K562 (cell line): ENCODE data around the gene FAM107B. TPM values are rescaled to one million over a fixed set of nuclear protein-coding genes. Genes with fewer than 3 reads are reported as not detected.

Experiments
- ATAC-seq: fragments of 200-7000 bp; cut with Tn5 transposase; 3 replicates; pipeline ENCODE4 v1.9.1; 2020; ENCODE audit warnings: moderate library complexity
- BruUV-seq: library from RNA; stranded (reverse); fragments of 400-500 nt; replicated peaks from 2 replicates; lab custom pipeline; 2021; lab: Mats Ljungman, UMichigan
- CTCF ChIA-PET: fragments of 300-600 bp; formaldehyde crosslinking; extraction: SDS; loops from one replicate; lab custom pipeline; 2021; ENCODE audit warnings: low intra/inter-chr PET ratio; lab: Yijun Ruan, JAX
- POLR2A ChIA-PET: fragments of 300-600, 350-650 bp; sonication (Branson Sonifier 250); formaldehyde crosslinking; extraction: SDS; loops from one replicate; lab custom pipeline; 2021; ENCODE audit warnings: antibody characterized with exemption, inconsistent platforms; lab: Yijun Ruan, JAX
- DNase-seq, 4 experiments: peaks; one replicate each; pipeline versions ENCODE4 v3.0.0 to v3.0.0-alpha.2; 2011 to 2018; ENCODE audit warnings: low spot score in 3 of 4, mixed read lengths in 3 of 4; ENCODE audit errors: extremely low read depth in 1 of 4
- FAIRE-seq: peaks from 2 replicates; lab custom pipeline; 2011; peaks lifted over from hg19 to GRCh38; lab: Jason Lieb, UNC
- H2AFZ ChIP-seq: 2 replicates; pipeline ENCODE4 v1.6.0; 2011; ENCODE audit warnings: low read depth, low read length, control low read depth, inconsistent platforms
- H3K27ac ChIP-seq: fragments of 200-600 bp; 3 replicates; pipeline ENCODE4 v1.8.0; 2011; ENCODE audit warnings: low read depth, mild to moderate bottlenecking, control low read depth, inconsistent platforms, low read length, moderate library complexity, mixed read lengths; ENCODE audit errors: extremely low read depth
- H3K27me3 ChIP-seq, 2 experiments: fragments of 300-600 bp in 1 of 2; 2 replicates in 1 of 2; 3 replicates in 1 of 2; pipeline versions ENCODE4 v1.6.0 to v1.8.0; 2011; ENCODE audit warnings: inconsistent platforms in 2 of 2, low read length in 2 of 2, mild to moderate bottlenecking in 1 of 2, mixed read lengths in 1 of 2, moderate library complexity in 1 of 2; ENCODE audit not compliant: control insufficient read depth in 2 of 2, insufficient read depth in 2 of 2
- H3K36me3 ChIP-seq: fragments of 300-600 bp; 3 replicates; pipeline ENCODE4 v1.8.0; 2011; ENCODE audit warnings: mild to moderate bottlenecking, low read length, inconsistent platforms; ENCODE audit not compliant: control insufficient read depth, insufficient read depth
- H3K4me1 ChIP-seq, 2 experiments: fragments of 200-600 bp in 1 of 2; replicated peaks in 1 of 2; 2 replicates in 1 of 2; 3 replicates in 1 of 2; pipeline versions ENCODE4 v1.5.1 to v1.8.0; 2011; ENCODE audit warnings: inconsistent platforms in 2 of 2, low read length in 2 of 2, mild to moderate bottlenecking in 1 of 2, mixed read lengths in 1 of 2, moderate library complexity in 1 of 2; ENCODE audit not compliant: control insufficient read depth in 2 of 2, insufficient read depth in 2 of 2
- H3K4me2 ChIP-seq: 2 replicates; pipeline ENCODE4 v1.6.1; 2011; ENCODE audit warnings: low read length, control low read depth, inconsistent platforms, mixed read lengths; ENCODE audit not compliant: insufficient read depth
- H3K4me3 ChIP-seq: fragments of 200-600 bp; sonication (generic), shearing (Covaris generic); 2 replicates; pipeline ENCODE4 v1.5.1; 2016; ENCODE audit warnings: control low read depth, inconsistent platforms
- H3K79me2 ChIP-seq: fragments of 200-600 bp; 3 replicates; pipeline ENCODE4 v1.8.0; 2011; ENCODE audit warnings: low read length, inconsistent platforms; ENCODE audit not compliant: control insufficient read depth, insufficient read depth
- H3K9ac ChIP-seq, 2 experiments: 2 replicates each; pipeline versions ENCODE4 v1.6.0 to v1.6.1; 2011; ENCODE audit warnings: low read depth in 2 of 2, low read length in 2 of 2, control low read depth in 1 of 2, inconsistent platforms in 1 of 2, mild to moderate bottlenecking in 1 of 2, mixed read lengths in 1 of 2; ENCODE audit not compliant: insufficient read depth in 1 of 2
- H3K9me1 ChIP-seq: one replicate; pipeline ENCODE4 v1.6.0; 2011; ENCODE audit warnings: inconsistent platforms, mild to moderate bottlenecking, low read length, moderate library complexity; ENCODE audit not compliant: control insufficient read depth, insufficient read depth
- H3K9me3 ChIP-seq: replicated peaks from 2 replicates; pipeline ENCODE4 v1.5.1; 2011; ENCODE audit warnings: low read depth, low read length, inconsistent platforms; ENCODE audit not compliant: control insufficient read depth, insufficient read depth
- H4K20me1 ChIP-seq: replicated peaks from 2 replicates; pipeline ENCODE4 v1.6.1; 2011; ENCODE audit warnings: low read length, inconsistent platforms, mixed read lengths; ENCODE audit not compliant: control insufficient read depth, insufficient read depth
- NR2C2 ChIP-seq, 2 experiments: fragments of 200-800 bp in 1 of 2; sonication (Bioruptor generic) in 1 of 2; sonication (generic) in 1 of 2; formaldehyde crosslinking in 1 of 2; IDR thresholded peaks; 2 replicates each; pipeline versions ENCODE4 v1.6.1 to v1.8.0; 2016 to 2022; ENCODE audit warnings: mild to moderate bottlenecking in 1 of 2, missing compliant biosample characterization in 1 of 2, missing genetic modification characterization in 1 of 2, missing genetic modification reagents in 1 of 2
- RFX1 ChIP-seq: fragments of 450-650 bp; IDR thresholded peaks from 2 replicates; pipeline ENCODE4 v1.6.1; 2016; ENCODE audit warnings: mild to moderate bottlenecking, moderate library complexity
- WGBS: fragments of 100-300 bp; shearing (Covaris generic); methylation state at CpG from one replicate; pipeline ENCODE4 v1.1.6; 2016; ENCODE audit warnings: low coverage, mixed read lengths; ENCODE audit not compliant: insufficient coverage; ENCODE audit errors: missing lambda C conversion rate; 5-methylcytosine and 5-hydroxymethylcytosine counted together
- in situ Hi-C: fragments of 300-500 bp; cut with MboI; formaldehyde crosslinking; loops from 4 replicates; pipeline ENCODE4 v1.15.0; 2018; ENCODE audit warnings: inconsistent platforms, mixed read lengths
- intact Hi-C: fragments of 100-400 bp; cut with micrococcal nuclease; formaldehyde crosslinking; loops from 2 replicates; pipeline ENCODE4 v1.14.2; 2022
- polyA plus RNA-seq, 8 experiments: library from polyadenylated mRNA; depleted of rRNA in 4 of 8; stranded (reverse) in 5 of 8; unstranded in 3 of 8; fragments of >200 nt; fragmentation: Nextera tagmentation in 2 of 8; fragmentation: Illumina TruSeq in 1 of 8; extraction: Ambion mirVana in 2 of 8; extraction: Trizol in 1 of 8; gene quantifications; 2 replicates each; pipeline versions ENCODE4 v1.2.1 to v1.2.3, GENCODE V29; 2011 to 2014; ENCODE audit warnings: inconsistent platforms in 1 of 8, missing spikeins in 1 of 8
- total RNA-seq, 7 experiments: library from RNA; depleted of rRNA in 6 of 7; stranded (reverse); fragments of >200 nt in 6 of 7; fragmentation: Illumina TruSeq in 2 of 7; extraction: Trizol in 2 of 7; gene quantifications; 2 replicates each; pipeline versions ENCODE4 v1.2.1 to v1.2.3, GENCODE V29; 2011 to 2021; ENCODE audit warnings: low replicate concordance in 1 of 7
- TF ChIP-seq, protein P1 (sequence below): fragments of 450-650 bp; IDR thresholded peaks from 2 replicates; pipeline ENCODE4 v1.6.1; 2016

FAM107B gene
- total and polyA plus RNA-seq, 9 of the 15 experiments (the other 6 are each of a cell fraction or from before 2014, with no cell fraction given) = 0.40 to 2.8 (median 1.4) TPM

DNA sequence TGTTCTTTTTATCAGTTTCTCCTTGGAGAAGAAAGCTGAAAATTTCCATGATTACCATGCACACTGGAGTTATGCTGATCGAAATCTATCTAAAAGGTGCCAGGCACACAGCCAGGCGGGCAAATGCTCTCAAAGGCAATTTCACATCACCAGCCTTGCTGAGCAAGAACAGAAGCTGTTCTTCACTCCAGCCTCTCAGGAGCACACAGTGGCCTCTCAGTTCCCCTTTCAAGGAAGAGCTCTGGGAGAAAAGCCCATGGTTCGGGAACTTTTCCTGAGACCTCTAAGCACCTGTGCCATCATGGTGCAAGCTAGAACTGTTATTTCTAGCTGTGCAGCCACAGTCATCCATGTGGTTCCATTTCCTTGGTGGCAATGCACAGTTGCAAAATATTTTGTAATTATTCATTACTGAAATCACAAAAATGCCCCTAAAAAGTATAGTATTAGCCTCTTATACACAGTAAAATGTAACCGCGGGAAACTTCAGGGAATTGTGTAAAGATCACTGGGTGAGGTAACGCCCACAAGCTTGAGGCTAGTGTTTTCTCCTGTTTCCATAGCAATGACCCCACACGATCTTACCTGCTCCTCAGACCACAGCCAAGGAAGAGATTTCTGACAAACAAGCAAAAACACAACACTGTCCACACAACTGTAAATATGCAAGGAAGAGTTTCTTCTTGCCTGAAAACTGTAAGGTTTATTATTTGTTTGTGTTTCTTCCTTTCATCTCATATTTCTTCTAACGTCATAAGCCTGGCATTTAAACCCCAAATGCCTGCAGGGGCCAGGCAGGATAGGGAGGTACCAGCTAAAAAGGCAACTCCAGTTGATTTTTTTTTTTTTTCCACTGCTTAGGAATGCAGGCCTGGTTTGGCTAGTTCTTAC is 121.2 kb downstream of the FAM107B start:
- Histone ChIP-seq H3K9me1 (no peaks in the 10 kb centered on the region), H3K4me3 (no peak overlapping the region), H3K79me2 (no peaks in the 10 kb centered on the region), H3K36me3 (no peaks in the 10 kb centered on the region), H2AFZ (no peak overlapping the region), H3K9ac (no peak overlapping the region), H4K20me1 (no peaks in the 10 kb centered on the region), H3K9me3 (no peaks in the 10 kb centered on the region), H3K4me2 (no peak overlapping the region), H3K27ac (no peak overlapping the region), H3K27me3 (peaks cover 10 to 17% of the 10 kb centered on the region in 2 experiments; a peak in 3 of 5 replicates), H3K4me1 (no peaks in the 10 kb centered on the region)
- ATAC-seq (no peak), DNase-seq (no peak), FAIRE-seq (no peak)
- WGBS = 0% methylated on average over 8 of the region's 8 CpGs
- no TSS peak for BruUV-seq
- in situ Hi-C loops (no loop called here), intact Hi-C loops (no loop called here)
- ChIA-PET CTCF (no interaction called here), POLR2A (interaction anchor here (0.7 kb wide), 1 partner anchor 9 kb away, joined by 3 read pairs; no protein-coding TSS in a partner anchor)
- TF ChIP-seq, protein P1, sequence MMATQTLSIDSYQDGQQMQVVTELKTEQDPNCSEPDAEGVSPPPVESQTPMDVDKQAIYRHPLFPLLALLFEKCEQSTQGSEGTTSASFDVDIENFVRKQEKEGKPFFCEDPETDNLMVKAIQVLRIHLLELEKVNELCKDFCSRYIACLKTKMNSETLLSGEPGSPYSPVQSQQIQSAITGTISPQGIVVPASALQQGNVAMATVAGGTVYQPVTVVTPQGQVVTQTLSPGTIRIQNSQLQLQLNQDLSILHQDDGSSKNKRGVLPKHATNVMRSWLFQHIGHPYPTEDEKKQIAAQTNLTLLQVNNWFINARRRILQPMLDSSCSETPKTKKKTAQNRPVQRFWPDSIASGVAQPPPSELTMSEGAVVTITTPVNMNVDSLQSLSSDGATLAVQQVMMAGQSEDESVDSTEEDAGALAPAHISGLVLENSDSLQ = no peak
- no peak for TF ChIP-seq NR2C2 (CRISPR knock-in tag; IDR thresholded peaks at IDR 0.05)
- TF ChIP-seq NR2C2 (tag; IDR thresholded peaks at IDR 0.05) = 0 out of 2 replicates have a peak, but pooled peaks have one; percentile 17
- peak; percentile 54 for TF ChIP-seq RFX1
